Neural progenitor cell (in vitro differentiated cells): ENCODE data around the gene AFF1.

ENCODE experiments used
- EZH2 ChIP-seq: fragments of 200-600 bp; sonication (generic); IDR thresholded peaks from 2 replicates; pipeline ENCODE4 v1.6.1; 2017; ENCODE audit warnings: antibody characterized with exemption, mild to moderate bottlenecking, moderate library complexity
- EZH2phosphoT487 ChIP-seq: fragments of 200-600 bp; sonication (generic); IDR thresholded peaks from 2 replicates; pipeline ENCODE4 v1.6.1; 2017; ENCODE audit warnings: antibody characterized with exemption

GRCh38 chr4:87009095-87009648 is 74.4 kb downstream of the AFF1 start:
- TF ChIP-seq EZH2phosphoT487 (no peak), EZH2 (no peak)
